ENCODE data around the gene DHX35.

DHX35 gene

GRCh38 chr20:39047417-39047985 lies 85.4 kb downstream of the DHX35 start:
- peaks cover 2% of the 10 kb centered on the region for H3K4me1 ChIP-seq (ENCODE audit: insufficient read depth, low read length)
- no peaks in the 10 kb centered on the region for H3K9me3 ChIP-seq (ENCODE audit: low read length)
- no peaks in the 10 kb centered on the region for H3K27me3 ChIP-seq (ENCODE audit: insufficient read depth, low read length)
- H2AFZ ChIP-seq (ENCODE audit: low read depth, low read length): no peak overlapping the region
- H3K4me3 ChIP-seq (ENCODE audit: low read length): no peak overlapping the region
- H3K36me3 ChIP-seq (ENCODE audit: insufficient read depth, low read length): peaks cover 8% of the 10 kb centered on the region

GRCh38 chr20:39048000-39048696 lies 86.0 kb downstream of the DHX35 start:
- Histone ChIP-seq H3K36me3 (ENCODE audit: insufficient read depth, low read length) (peaks cover 3% of the 10 kb centered on the region), H3K4me3 (ENCODE audit: low read length) (no peak overlapping the region), H3K4me1 (ENCODE audit: insufficient read depth, low read length) (peaks cover 2% of the 10 kb centered on the region), H2AFZ (ENCODE audit: low read depth, low read length) (no peak overlapping the region), H3K27me3 (ENCODE audit: insufficient read depth, low read length) (no peaks in the 10 kb centered on the region), H3K9me3 (ENCODE audit: low read length) (no peaks in the 10 kb centered on the region)

- no peaks in the 10 kb centered on the region for H3K9me3 ChIP-seq (ENCODE audit: low read length)
- H3K4me1 ChIP-seq (ENCODE audit: insufficient read depth, low read length): peaks cover 2% of the 10 kb centered on the region
- peak overlapping the region; percentile 72 for H2AFZ ChIP-seq (ENCODE audit: low read depth, low read length)
- H3K4me3 ChIP-seq (ENCODE audit: low read length): no peak overlapping the region
- no peaks in the 10 kb centered on the region for H3K36me3 ChIP-seq (ENCODE audit: insufficient read depth, low read length)
- H3K27me3 ChIP-seq (ENCODE audit: insufficient read depth, low read length): no peaks in the 10 kb centered on the region
These were observed 87.0 kb downstream of the DHX35 start for GRCh38 chr20:39049148-39049547.

GRCh38 chr20:39049684-39050554 lies 87.8 kb downstream of the DHX35 start:
- H3K4me3 ChIP-seq (ENCODE audit: low read length): peak overlapping the region; percentile 54
- no peaks in the 10 kb centered on the region for H3K36me3 ChIP-seq (ENCODE audit: insufficient read depth, low read length)
- peak overlapping the region; percentile 72 for H2AFZ ChIP-seq (ENCODE audit: low read depth, low read length)
- peaks cover 2% of the 10 kb centered on the region for H3K4me1 ChIP-seq (ENCODE audit: insufficient read depth, low read length)
- no peaks in the 10 kb centered on the region for H3K27me3 ChIP-seq (ENCODE audit: insufficient read depth, low read length)
- no peaks in the 10 kb centered on the region for H3K9me3 ChIP-seq (ENCODE audit: low read length)

- no peaks in the 10 kb centered on the region for H3K9me3 ChIP-seq (ENCODE audit: low read length)
- H3K4me3 ChIP-seq (ENCODE audit: low read length): peak overlapping the region; percentile 54
- H3K4me1 ChIP-seq (ENCODE audit: insufficient read depth, low read length): peaks cover 2% of the 10 kb centered on the region
- H3K27me3 ChIP-seq (ENCODE audit: insufficient read depth, low read length): no peaks in the 10 kb centered on the region
- peak overlapping the region; percentile 72 for H2AFZ ChIP-seq (ENCODE audit: low read depth, low read length)
- H3K36me3 ChIP-seq (ENCODE audit: insufficient read depth, low read length): no peaks in the 10 kb centered on the region
These were observed 88.4 kb downstream of the DHX35 start for GRCh38 chr20:39050555-39050902.

- H2AFZ ChIP-seq (ENCODE audit: low read depth, low read length): no peak overlapping the region
- no peak overlapping the region for H3K4me3 ChIP-seq (ENCODE audit: low read length)
- H3K36me3 ChIP-seq (ENCODE audit: insufficient read depth, low read length): no peaks in the 10 kb centered on the region
- H3K27me3 ChIP-seq (ENCODE audit: insufficient read depth, low read length): no peaks in the 10 kb centered on the region
- peaks cover 2% of the 10 kb centered on the region for H3K4me1 ChIP-seq (ENCODE audit: insufficient read depth, low read length)
- H3K9me3 ChIP-seq (ENCODE audit: low read length): no peaks in the 10 kb centered on the region
These were observed 90.5 kb downstream of the DHX35 start for GRCh38 chr20:39052676-39053075.

- H3K4me1 ChIP-seq (ENCODE audit: insufficient read depth, low read length): no peaks in the 10 kb centered on the region
- no peaks in the 10 kb centered on the region for H3K36me3 ChIP-seq (ENCODE audit: insufficient read depth, low read length)
- no peak overlapping the region for H2AFZ ChIP-seq (ENCODE audit: low read depth, low read length)
- no peak overlapping the region for H3K4me3 ChIP-seq (ENCODE audit: low read length)
- no peaks in the 10 kb centered on the region for H3K27me3 ChIP-seq (ENCODE audit: insufficient read depth, low read length)
- no peaks in the 10 kb centered on the region for H3K9me3 ChIP-seq (ENCODE audit: low read length)
These were observed 95.0 kb downstream of the DHX35 start for GRCh38 chr20:39057143-39057542.

- Histone ChIP-seq H3K27me3 (ENCODE audit: insufficient read depth, low read length) (no peaks in the 10 kb centered on the region), H3K9me3 (ENCODE audit: low read length) (no peaks in the 10 kb centered on the region), H3K4me3 (ENCODE audit: low read length) (no peak overlapping the region), H3K36me3 (ENCODE audit: insufficient read depth, low read length) (no peaks in the 10 kb centered on the region), H3K4me1 (ENCODE audit: insufficient read depth, low read length) (no peaks in the 10 kb centered on the region), H2AFZ (ENCODE audit: low read depth, low read length) (no peak overlapping the region)
These were observed 95.8 kb downstream of the DHX35 start for GRCh38 chr20:39057911-39058310.

- H3K4me3 ChIP-seq (ENCODE audit: low read length): no peak overlapping the region
- H3K4me1 ChIP-seq (ENCODE audit: insufficient read depth, low read length): no peaks in the 10 kb centered on the region
- H3K36me3 ChIP-seq (ENCODE audit: insufficient read depth, low read length): no peaks in the 10 kb centered on the region
- H3K9me3 ChIP-seq (ENCODE audit: low read length): no peaks in the 10 kb centered on the region
- H2AFZ ChIP-seq (ENCODE audit: low read depth, low read length): no peak overlapping the region
- H3K27me3 ChIP-seq (ENCODE audit: insufficient read depth, low read length): no peaks in the 10 kb centered on the region
These were observed 96.9 kb downstream of the DHX35 start for GRCh38 chr20:39059036-39059435.

- H3K4me1 ChIP-seq (ENCODE audit: insufficient read depth, low read length): peaks cover 8% of the 10 kb centered on the region
- H2AFZ ChIP-seq (ENCODE audit: low read depth, low read length): no peak overlapping the region
- H3K27me3 ChIP-seq (ENCODE audit: insufficient read depth, low read length): no peaks in the 10 kb centered on the region
- no peaks in the 10 kb centered on the region for H3K9me3 ChIP-seq (ENCODE audit: low read length)
- H3K4me3 ChIP-seq (ENCODE audit: low read length): no peak overlapping the region
- H3K36me3 ChIP-seq (ENCODE audit: insufficient read depth, low read length): no peaks in the 10 kb centered on the region
These were observed 104.5 kb downstream of the DHX35 start for GRCh38 chr20:39066471-39067242.

- no peak overlapping the region for H3K4me3 ChIP-seq (ENCODE audit: low read length)
- peaks cover 8% of the 10 kb centered on the region for H3K4me1 ChIP-seq (ENCODE audit: insufficient read depth, low read length)
- H3K27me3 ChIP-seq (ENCODE audit: insufficient read depth, low read length): peaks cover under 1% of the 10 kb centered on the region
- H3K9me3 ChIP-seq (ENCODE audit: low read length): no peaks in the 10 kb centered on the region
- H3K36me3 ChIP-seq (ENCODE audit: insufficient read depth, low read length): no peaks in the 10 kb centered on the region
- H2AFZ ChIP-seq (ENCODE audit: low read depth, low read length): no peak overlapping the region
These were observed 105.5 kb downstream of the DHX35 start for GRCh38 chr20:39067526-39068216.

- H3K36me3 ChIP-seq (ENCODE audit: insufficient read depth, low read length): no peaks in the 10 kb centered on the region
- H3K4me3 ChIP-seq (ENCODE audit: low read length): no peak overlapping the region
- H3K4me1 ChIP-seq (ENCODE audit: insufficient read depth, low read length): peaks cover 8% of the 10 kb centered on the region
- peaks cover 8% of the 10 kb centered on the region for H3K27me3 ChIP-seq (ENCODE audit: insufficient read depth, low read length)
- no peak overlapping the region for H2AFZ ChIP-seq (ENCODE audit: low read depth, low read length)
- no peaks in the 10 kb centered on the region for H3K9me3 ChIP-seq (ENCODE audit: low read length)
These were observed 107.8 kb downstream of the DHX35 start for GRCh38 chr20:39069976-39070375.
